GM12878 (cell line): ENCODE results near the gene EFNA2. TPM values are rescaled to one million over a fixed set of nuclear protein-coding genes. Genes with fewer than 3 reads are reported as not detected.

Experiments used
- BCL11A ChIP-seq: IDR thresholded peaks from 2 replicates; pipeline ENCODE4 v1.6.1; 2011; ENCODE audit warnings: low read depth, low read length
- CBX5 ChIP-seq: sonication (generic); IDR thresholded peaks from 2 replicates; pipeline ENCODE4 v1.6.1; 2016; ENCODE audit warnings: low read depth, moderate library complexity, mild to moderate bottlenecking, inconsistent platforms
- CEBPB ChIP-seq, 2 experiments: fragments of 150-350 bp in 1 of 2; IDR thresholded peaks; 2 replicates each; pipeline ENCODE4 v1.6.1; 2012 to 2014; ENCODE audit warnings: low read depth in 2 of 2, low read length in 2 of 2, borderline replicate concordance in 1 of 2, inconsistent platforms in 1 of 2
- CREB1 ChIP-seq: IDR thresholded peaks from 2 replicates; pipeline ENCODE4 v1.6.1; 2012; ENCODE audit warnings: low read depth, mild to moderate bottlenecking, inconsistent platforms
- CTCF ChIP-seq, 3 experiments: IDR thresholded peaks in 2 of 3; conservative IDR thresholded peaks in 1 of 3; 2 replicates each; pipeline ENCODE4 v1.5.1; 2011; ENCODE audit warnings: low read depth in 3 of 3, low read length in 3 of 3, mild to moderate bottlenecking in 3 of 3, control low read depth in 2 of 3, moderate library complexity in 2 of 3, inconsistent platforms in 1 of 3, mixed read lengths in 1 of 3; ENCODE audit not compliant: control insufficient read depth in 2 of 3, insufficient read depth in 1 of 3; ENCODE audit errors: extremely low read depth in 1 of 3
- IKZF1 ChIP-seq: fragments of 450-650 bp; conservative IDR thresholded peaks from 2 replicates; pipeline ENCODE4 v1.6.1; 2017; ENCODE audit warnings: antibody characterized with exemption, mild to moderate bottlenecking
- IKZF2 ChIP-seq, 2 experiments: fragments of 450-650 bp; IDR thresholded peaks; 2 replicates each; pipeline ENCODE4 v1.6.1; 2017; ENCODE audit warnings: mild to moderate bottlenecking in 2 of 2, moderate library complexity in 2 of 2
- IRF3 ChIP-seq: fragments of 450-650 bp; IDR thresholded peaks from 2 replicates; pipeline ENCODE4 v1.6.1; 2014; ENCODE audit warnings: mild to moderate bottlenecking
- KLF5 ChIP-seq: fragments of 450-650 bp; IDR thresholded peaks from 2 replicates; pipeline ENCODE4 v1.6.1; 2014; ENCODE audit warnings: mild to moderate bottlenecking; ENCODE audit not compliant: partially characterized antibody
- MEF2A ChIP-seq: IDR thresholded peaks from 2 replicates; pipeline ENCODE4 v1.6.1; 2011; ENCODE audit warnings: low read depth, mild to moderate bottlenecking, low read length, moderate library complexity; ENCODE audit not compliant: insufficient read depth
- NFIC ChIP-seq: IDR thresholded peaks from 2 replicates; pipeline ENCODE4 v1.6.1; 2012; ENCODE audit warnings: low read depth, mild to moderate bottlenecking, inconsistent platforms, low read length, moderate library complexity
- NFXL1 ChIP-seq: fragments of 450-650 bp; IDR thresholded peaks from 2 replicates; pipeline ENCODE4 v1.6.1; 2017; ENCODE audit warnings: antibody characterized with exemption, mild to moderate bottlenecking, borderline replicate concordance
- REST ChIP-seq: IDR thresholded peaks from 2 replicates; pipeline ENCODE4 v1.6.1; 2012; ENCODE audit warnings: mild to moderate bottlenecking, low read depth, low read length
- SP1 ChIP-seq: IDR thresholded peaks from one replicate; pipeline ENCODE4 v1.6.1; 2011; ENCODE audit warnings: low read depth, low read length
- SUZ12 ChIP-seq: fragments of 200-600 bp; sonication (generic); IDR thresholded peaks from one replicate; pipeline ENCODE4 v1.6.1; 2018; ENCODE audit warnings: antibody characterized with exemption, mild to moderate bottlenecking; ENCODE audit not compliant: unreplicated experiment
- TBL1XR1 ChIP-seq: IDR thresholded peaks from 2 replicates; pipeline ENCODE4 v1.6.1; 2012; ENCODE audit warnings: low read depth, low read length, improper control_type of control experiment
- TCF7 ChIP-seq: IDR thresholded peaks from 2 replicates; pipeline ENCODE4 v1.6.1; 2014; ENCODE audit warnings: antibody characterized with exemption, borderline replicate concordance
- polyA plus RNA-seq, 11 experiments: library from polyadenylated mRNA; depleted of rRNA in 4 of 11; unstranded in 6 of 11; stranded (reverse) in 5 of 11; fragments of >200 nt; fragmentation: Nextera tagmentation in 4 of 11; fragmentation: Illumina TruSeq in 1 of 11; extraction: Ambion mirVana in 4 of 11; extraction: Trizol in 1 of 11; gene quantifications; 1 replicate in 1 of 11; 2 replicates in 10 of 11; pipeline versions ENCODE4 v1.2.1 to v1.2.3, GENCODE V29; 2011 to 2016; ENCODE audit warnings: inconsistent platforms in 2 of 11, missing spikeins in 2 of 11, low read depth in 1 of 11
- total RNA-seq, 4 experiments: library from RNA; depleted of rRNA in 3 of 4; stranded (reverse); fragments of >200 nt in 3 of 4; fragmentation: Illumina TruSeq in 1 of 4; extraction: Trizol in 1 of 4; gene quantifications; 2 replicates each; pipeline versions ENCODE4 v1.2.1 to v1.2.3, GENCODE V29; 2013 to 2021

EFNA2 gene
- total and polyA plus RNA-seq, 10 of the 15 experiments (the other 5 are each of a cell fraction or from before 2014, with no cell fraction given), result not detected

- no peak for TF ChIP-seq IRF3
- no peak for TF ChIP-seq TCF7
- TF ChIP-seq IKZF2 (IDR thresholded peaks at IDR 0.05), result peak in 1 of 2 experiments; percentile 14; a peak in 1 of 4 replicates
- no peak for TF ChIP-seq BCL11A
- peak; percentile 63 to 94 (median 72); a peak in 5 of 6 replicates for TF ChIP-seq CTCF (IDR thresholded peaks at IDR 0.05 in 2 of 3, conservative IDR thresholded peaks at IDR 0.05 in 1 of 3; ENCODE audit: control insufficient read depth in 2 of 3, extremely low read depth in 1 of 3, insufficient read depth in 1 of 3, low read depth in 3 of 3, low read length in 3 of 3)
- TF ChIP-seq TBL1XR1, result peak; percentile 14; the same call in 1 of the 2 replicates
- peak; percentile 69 for TF ChIP-seq KLF5
- peak; percentile 95 for TF ChIP-seq CREB1
- TF ChIP-seq SP1, result peak; percentile 26
- peak; percentile 70; the same call in 1 of the 2 replicates for TF ChIP-seq NFXL1
- no peak for TF ChIP-seq NFIC
- no peak for TF ChIP-seq REST
- TF ChIP-seq SUZ12, result no peak
- TF ChIP-seq IKZF1, result peak; percentile 97
- no peak for TF ChIP-seq CBX5
- TF ChIP-seq CEBPB (IDR thresholded peaks at IDR 0.05; ENCODE audit: borderline replicate concordance in 1 of 2, low read depth in 2 of 2, low read length in 2 of 2), result no peak
- TF ChIP-seq MEF2A, result no peak
These were observed 45.6 kb upstream of the EFNA2 start (continued) for GRCh38 chr19:1239796-1240737.
